GM18526 (cell line): ENCODE results near the gene STK33.

Source experiments
- POLR2A ChIP-seq: IDR thresholded peaks from 3 replicates; pipeline ENCODE4 v1.6.1; 2011; ENCODE audit not compliant: insufficient read length; ENCODE audit errors: extremely low read depth

STK33 gene

DNA sequence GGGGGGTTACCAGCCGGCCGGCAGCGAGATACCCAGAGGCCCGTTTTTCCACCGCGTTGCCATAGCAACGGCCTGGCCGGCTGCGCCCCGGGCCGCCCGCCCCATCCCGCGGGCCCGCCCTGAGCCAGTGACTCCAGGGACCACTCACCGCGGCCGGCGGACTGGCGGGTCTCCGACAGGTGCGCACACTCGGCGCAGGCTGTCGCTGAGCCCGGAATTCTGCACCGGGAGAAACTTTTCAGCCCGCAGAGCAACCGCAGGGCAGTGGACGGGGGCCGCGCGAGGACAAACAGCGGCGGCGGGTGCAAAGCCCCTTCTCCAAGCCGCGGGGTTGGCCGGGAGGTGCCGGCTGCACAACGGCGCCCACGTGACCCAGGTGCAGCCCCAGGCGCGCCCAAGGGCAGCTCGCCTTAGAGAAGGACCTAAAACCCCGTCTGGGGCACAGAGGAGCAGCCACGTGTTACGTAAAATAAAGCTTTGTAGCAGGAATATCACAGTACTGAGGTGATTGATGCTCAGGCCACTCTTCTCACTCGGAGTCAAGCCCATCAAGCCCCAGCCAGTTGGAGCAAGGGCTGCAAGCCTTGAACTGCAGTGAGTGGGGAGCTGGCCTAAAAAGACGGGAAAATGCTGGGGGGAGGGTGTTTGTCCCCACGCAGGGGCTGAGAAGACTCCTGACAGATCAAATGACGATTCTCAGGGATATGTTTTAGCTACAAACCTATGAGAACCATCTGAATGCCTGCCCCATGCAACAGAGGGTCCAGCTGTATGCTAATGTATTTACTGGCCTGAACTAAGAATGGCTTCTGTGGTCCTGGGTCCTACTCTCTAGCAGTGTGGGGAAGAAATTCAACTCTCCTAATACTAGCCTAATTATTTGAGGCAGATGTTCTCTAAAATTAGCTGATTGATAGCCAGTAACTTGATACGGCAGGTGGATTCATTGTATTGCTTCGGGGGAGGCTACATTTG is at the start of gene STK33:
Gene STK33, minus strand, starts transcription at position 294 of the 975 bp plus-strand sequence. CDS start 119,323 bp downstream, outside the sequence.
- peak; percentile 62 for TF ChIP-seq POLR2A

DNA sequence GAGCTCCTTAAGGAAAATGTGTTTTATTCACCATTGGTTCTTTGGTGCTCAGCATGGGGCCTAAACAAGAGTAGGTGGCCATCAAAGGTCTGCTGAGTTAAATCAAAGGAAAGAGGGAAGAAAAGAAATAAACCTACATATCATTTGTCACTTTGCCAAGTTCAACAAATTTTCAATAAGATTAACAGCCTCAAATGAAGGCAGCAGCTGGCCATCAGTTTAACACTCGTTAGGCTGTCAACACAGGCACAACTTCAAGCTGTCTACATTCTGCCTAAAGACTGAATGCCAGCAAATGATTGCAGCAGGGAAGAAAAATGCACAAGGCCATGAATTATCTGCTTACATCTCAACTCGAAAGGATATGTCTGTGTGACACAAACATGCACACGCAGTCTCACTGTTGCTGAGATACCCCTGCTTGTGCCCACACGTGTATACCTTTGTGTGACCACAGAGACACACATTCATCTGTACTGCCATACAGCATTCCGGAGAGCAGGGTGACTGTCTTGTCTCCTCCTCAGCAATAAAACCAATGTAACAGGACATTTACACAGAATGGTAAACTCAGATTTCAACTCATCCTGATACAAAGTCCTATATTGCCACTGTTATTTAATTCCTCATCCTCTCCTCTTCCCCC is 48.3 kb upstream of the STK33 start:
- no peak for TF ChIP-seq POLR2A

DNA sequence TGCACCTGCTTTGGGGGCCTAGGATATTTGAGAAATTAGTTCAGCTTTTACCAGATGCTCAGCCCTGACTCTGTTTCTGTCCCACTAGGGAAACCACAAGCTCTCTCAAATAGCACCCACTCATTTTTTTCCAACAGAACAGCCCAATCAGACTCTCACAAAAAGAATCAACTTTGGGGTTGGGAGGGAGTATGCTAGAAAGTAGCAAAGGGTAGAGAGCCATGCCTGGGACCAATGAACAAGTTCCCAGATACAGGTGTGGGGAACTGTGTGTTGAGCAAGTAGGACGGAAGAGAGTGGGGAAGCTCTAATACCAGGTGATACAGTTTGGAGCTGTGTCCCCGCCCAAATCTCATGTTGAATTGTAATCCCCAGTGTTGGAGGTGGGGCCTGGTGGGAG is 47.3 kb upstream of the STK33 start:
- no peak for TF ChIP-seq POLR2A

DNA sequence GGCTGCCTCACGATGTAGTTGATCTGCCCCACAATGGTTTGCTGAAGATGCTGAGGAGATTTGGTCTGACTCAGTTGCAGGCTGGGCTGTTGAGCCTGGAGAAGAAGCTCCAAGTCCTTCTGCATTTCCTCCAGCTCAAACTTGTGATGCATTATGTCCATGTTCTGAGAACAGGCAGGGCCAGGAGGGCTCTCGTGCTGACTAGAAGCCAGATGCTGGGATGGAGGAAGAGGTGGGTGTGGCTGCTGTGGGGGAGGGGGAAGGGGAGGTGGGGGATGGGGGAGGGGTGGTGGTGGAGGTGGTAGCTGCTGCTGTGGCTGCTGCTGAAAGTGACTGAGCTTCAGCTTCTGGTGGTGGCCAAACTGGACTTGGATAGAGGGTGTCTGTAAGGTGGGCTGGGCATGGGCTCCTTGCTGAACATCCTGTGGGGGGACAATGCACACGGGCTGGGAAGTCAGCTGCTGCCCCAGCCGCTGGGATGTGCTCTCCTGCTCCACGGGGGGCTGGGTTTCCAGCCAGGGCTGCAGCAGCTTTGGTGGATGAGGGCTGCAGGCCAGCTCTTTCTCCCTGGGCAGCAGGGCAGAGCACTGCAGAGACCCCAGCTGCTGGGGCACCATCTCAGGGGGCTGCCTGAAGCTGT is 46.4 kb upstream of the STK33 start:
- TF ChIP-seq POLR2A, result no peak

DNA sequence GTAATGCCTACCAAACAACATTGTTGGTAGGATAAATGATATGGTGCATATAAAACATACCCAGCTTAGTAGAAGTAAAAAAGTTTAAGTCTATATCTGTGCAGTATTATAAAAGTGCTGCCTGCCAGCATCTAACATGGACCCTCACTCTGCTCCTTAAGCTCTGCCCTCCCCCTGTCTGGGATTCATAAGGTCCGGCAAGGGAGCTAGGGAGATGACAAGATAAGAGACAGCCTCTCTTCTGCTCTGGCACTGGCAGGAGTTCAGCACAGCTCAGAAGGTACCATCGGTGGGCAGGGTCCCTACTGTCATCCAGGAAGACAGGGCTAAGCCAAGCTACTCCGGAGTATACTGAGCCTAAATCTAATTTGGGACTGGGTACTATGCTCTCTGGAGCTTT is 45.6 kb upstream of the STK33 start:
- TF ChIP-seq POLR2A, result no peak

DNA sequence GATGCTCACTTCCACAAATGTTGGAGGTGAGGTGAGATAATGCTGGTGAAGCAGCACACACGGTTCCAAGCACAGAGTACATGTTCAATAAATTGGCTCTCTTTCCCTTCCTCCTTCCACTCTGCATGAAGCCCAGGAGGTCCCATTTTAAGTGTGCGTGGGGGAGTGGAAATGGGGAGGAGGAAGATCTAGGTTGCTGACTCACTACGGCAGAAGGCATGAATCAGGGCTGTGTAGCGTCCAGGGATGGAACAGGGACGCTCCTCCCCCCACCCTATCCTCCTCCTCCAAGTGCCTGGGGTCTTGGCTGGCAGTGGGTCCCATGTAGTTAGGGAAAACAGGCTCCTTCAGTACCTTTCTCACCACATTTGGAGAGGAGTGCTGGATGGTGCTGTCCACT is 44.3 kb upstream of the STK33 start:
- no peak for TF ChIP-seq POLR2A

DNA sequence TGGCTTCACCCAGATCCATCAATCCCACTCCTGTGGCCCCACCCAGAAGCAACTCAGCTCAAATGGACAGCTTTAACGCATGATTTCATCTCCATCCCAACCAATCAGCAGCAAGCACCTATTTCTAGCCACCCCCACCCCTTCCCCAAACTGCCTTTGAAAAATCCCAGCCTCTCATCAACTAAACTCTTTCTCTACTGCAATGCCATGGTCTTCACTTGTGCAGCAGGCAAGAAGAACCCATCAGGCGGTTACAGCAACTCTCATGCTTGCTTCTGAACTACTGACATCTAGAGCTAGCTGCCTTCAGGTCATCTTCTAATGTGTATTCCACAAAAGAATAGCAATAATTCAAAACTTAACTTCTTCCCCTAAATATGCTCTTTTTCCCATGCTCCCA is 42.1 kb upstream of the STK33 start:
- no peak for TF ChIP-seq POLR2A

DNA sequence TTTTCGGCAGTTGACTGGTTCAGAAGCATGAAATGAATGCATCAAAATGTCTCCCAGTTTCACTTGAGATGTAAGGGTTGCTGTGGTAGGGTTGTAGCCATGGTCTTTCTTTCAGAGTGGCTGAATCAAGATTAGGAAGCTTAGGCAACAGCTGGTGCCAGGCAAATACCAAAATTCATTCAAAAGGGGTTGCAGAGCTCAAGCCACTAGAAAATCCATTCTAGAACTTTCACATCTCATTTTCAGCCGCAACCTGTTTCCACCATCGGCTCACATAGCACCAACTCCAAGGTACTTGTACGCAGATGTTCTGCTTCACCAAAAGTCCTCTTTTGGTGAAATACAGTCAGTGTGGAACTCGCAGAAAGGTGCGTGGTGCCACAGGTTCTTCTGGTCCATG is 40.5 kb upstream of the STK33 start:
- no peak for TF ChIP-seq POLR2A

DNA sequence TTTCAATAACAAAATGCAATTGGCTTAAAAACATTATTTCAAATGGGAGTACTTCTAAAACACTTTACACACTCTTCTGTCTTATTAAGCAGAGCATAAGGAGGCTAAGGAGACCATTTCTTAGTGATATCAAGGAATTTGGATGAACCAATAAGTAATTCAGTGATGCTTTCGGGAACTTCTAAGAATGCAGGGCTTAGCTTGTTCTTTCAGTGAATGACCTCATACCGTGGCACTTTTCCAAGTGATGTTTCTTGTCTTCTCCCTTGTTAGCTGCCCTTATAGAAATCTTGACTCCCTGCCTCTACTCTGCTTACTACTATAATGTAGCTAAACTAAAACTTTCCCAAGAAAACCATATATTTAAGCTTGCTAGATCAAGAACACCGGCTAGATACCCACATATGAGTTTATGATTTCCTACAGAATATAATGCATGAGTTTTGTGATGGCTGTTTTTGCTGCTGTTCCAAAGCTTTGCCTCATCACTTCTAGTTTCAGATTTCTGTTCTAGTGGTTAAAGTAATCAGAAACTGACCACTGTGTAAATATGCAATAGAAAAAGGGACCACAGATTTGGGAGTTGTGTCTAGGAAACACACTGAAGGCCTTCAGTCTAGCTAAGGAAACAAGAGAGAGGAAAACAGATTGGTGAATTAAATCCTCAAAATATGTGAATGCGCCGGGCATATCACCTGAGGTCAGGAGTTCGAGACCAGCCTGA is 37.5 kb upstream of the STK33 start:
- TF ChIP-seq POLR2A, result no peak

DNA sequence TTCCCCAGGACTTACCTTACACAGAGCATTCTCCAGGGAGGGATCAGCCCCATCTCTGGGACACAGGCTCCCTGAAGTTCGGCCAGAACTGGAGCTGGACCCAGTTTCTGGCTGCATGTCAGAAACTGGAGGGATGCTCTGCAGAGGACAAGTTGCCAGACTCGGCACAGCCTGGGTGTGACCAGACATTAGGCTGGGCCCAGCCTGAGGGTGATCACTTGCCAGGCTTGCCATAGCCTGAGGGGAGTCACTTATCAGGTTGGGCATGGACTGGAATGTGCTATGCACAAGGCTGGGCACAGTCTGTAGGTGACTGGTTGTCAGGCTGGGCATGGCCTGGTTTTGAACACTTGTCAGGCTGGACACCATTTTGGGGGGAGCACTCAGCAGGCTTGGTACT is 30.7 kb upstream of the STK33 start:
- TF ChIP-seq POLR2A, result no peak

DNA sequence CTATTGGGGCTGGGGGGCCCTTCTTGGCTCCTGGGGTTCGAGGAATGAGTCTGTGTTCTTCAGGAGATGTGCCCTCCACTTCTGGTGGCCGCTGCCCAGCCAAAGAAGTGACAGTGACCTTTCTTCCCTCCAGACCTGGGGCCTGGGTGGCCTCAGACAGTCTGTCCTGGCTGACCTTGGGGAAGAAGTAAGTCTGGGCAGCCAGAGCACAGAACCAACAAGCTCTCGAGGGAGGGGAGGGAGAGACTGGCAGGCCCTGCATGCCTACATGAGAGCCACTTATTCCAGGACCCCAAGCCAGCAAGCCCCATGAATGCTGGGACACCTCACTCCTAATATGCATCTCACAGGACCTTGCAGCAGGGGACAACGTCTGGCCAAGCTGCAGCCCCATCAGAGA is 27.1 kb upstream of the STK33 start:
- TF ChIP-seq POLR2A, result no peak

DNA sequence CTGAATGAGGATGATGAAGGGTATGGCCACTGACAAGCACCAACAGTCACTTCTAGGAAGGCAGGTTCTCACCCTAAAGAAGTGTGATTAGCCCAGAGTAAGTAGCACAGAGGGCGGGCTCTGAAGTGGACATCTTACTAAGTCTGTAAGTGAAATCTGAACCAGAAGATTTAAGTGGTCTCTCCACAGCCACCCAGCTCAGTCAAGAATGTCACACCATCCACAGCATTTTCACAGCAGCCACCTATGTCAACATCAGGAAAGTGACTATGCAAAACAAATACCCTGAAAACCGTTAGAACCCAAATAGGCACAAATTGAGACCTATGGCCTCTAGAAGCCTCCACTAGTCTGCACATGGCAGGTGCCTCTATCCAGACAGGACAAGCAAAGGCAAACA is 23.0 kb upstream of the STK33 start:
- TF ChIP-seq POLR2A, result no peak

DNA sequence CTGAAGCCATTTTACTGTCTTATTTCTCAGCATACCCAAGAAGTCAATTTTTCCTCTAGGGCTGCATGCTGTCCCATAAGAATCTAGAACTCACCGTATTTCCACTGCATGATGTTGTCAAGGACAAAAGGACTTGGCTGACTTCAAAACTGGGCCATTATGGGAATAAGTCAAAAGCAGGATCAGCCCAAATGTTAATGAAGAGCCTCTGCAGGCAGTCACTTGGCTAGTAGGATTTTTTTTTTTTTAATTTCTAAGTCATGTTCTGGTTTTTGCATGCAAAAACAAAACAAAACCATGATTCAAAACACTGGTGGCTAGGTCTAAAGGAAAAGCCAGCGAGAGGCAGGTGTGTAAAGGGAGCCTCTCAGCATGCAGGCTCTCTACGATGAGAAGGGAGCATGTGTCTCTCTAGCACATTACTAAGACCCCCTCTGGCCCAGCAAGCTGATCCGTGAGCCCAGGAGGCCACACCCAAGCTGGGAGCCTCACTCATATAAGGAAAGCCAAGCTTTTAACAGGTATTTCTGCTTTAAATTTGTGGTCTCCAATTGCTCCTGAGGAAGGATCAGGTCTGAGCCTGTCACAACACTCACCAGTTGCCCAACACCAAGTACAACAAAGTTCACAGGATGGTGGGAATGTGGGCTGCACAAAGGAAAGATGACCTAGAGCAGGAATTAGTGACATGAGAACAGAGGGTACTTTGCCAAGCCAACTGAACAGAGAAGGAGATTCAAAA is 21.4 kb upstream of the STK33 start:
- TF ChIP-seq POLR2A, result no peak

DNA sequence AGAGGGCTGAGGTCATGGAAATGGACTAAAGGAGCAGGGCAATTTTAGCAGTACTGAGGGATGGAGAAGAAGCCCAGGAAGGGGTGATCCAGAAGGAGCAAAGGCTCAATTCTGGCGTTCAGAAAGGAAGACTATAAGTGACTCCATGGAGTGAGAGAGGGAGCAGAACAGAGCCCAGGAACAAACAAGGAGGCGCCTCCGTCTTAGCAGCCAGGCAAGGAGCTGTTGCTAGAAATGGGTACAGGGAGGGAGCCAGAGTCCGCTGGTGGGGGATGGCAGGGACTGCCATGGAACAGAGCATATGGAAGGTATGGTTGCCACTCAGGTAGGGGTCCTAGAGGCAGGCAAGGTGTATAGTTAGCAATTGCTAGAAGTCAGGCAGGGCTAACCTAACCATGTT is 20.5 kb upstream of the STK33 start:
- no peak for TF ChIP-seq POLR2A

DNA sequence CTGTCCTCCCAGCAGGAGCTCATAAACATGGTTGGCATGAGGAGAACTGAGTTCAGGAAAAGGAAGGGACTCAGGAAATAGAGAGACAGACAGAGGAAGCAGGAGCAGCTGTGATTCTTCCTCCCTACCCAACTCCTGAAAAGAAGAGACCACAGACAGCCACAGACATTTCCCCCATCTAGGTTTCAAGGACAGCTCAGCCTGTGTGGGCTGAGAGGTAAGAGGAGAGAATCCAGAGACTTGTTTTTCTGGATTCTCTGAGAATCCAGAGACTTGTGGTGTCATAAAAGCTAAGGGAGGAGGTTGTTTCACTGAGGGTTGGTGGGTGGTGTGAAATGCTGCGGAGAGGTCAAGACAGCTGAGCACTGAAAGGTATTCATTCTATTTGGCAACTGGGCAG is 19.0 kb upstream of the STK33 start:
- no peak for TF ChIP-seq POLR2A
